ENCODE results near the gene SLC17A3. TPM values are rescaled to one million over a fixed set of nuclear protein-coding genes. Genes with fewer than 3 reads are reported as not detected.

Gene SLC17A3
- total RNA-seq, 1 donor from 2014 or later: 0.23 TPM

DNA sequence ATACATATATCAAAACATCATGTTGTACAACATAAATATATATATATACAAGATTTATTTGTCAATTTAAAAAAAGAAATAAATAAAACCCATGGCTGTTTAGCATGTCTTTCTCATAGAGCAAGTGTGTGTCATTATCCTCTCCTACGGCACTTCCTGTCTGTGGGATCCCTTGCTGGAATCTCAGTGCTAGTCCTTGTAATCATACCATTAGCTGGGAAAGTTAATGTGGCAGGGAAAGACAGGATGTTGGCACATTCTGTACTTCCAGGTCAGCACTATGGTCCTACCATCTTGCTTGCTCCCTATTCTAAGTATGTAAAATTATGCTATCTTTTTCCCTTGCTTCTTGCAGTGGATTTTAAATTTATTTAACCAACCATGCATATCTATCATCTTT, 9.5 kb upstream of the SLC17A3 start:
- H3K27me3 Mint-ChIP-seq (ENCODE audit: unreplicated experiment): no peaks in the 10 kb centered on the region
- no peak overlapping the region for H3K27ac Mint-ChIP-seq (ENCODE audit: unreplicated experiment)
- H3K4me3 Mint-ChIP-seq (ENCODE audit: unreplicated experiment): no peak overlapping the region
- no peaks in the 10 kb centered on the region for H3K4me1 Mint-ChIP-seq (ENCODE audit: unreplicated experiment)
- no peaks in the 10 kb centered on the region for H3K36me3 Mint-ChIP-seq (ENCODE audit: low read depth, unreplicated experiment)
- H3K9me3 Mint-ChIP-seq (ENCODE audit: unreplicated experiment): no peaks in the 10 kb centered on the region
- DNase-seq (ENCODE audit: low spot score): no peak
- no peak for TF ChIP-seq CTCF (IDR thresholded peaks at IDR 0.05; ENCODE audit: unreplicated experiment)

DNA sequence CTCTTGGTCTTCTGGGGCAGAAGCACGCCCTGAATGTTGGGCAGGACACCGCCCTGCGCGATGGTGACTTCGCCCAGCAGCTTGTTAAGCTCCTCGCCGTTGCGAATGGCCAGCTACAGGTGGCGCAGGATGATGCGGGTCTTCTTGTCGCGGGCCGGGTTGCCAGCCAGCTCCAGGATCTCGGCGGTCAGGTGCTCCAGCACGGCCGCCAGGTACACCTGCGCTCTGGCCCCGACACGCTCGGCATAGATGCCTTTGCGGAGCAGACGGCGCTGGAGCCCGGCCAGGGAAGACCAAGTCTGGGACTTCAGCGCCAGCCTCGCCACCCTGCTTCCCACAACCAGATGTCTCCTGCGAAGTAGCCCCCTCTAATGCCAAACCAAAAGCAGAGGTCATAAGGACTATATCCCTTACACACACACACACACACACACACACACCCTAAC, 8.0 kb upstream of the SLC17A3 start:
- H3K9me3 Mint-ChIP-seq (ENCODE audit: unreplicated experiment): no peaks in the 10 kb centered on the region
- no peaks in the 10 kb centered on the region for H3K4me1 Mint-ChIP-seq (ENCODE audit: unreplicated experiment)
- H3K27me3 Mint-ChIP-seq (ENCODE audit: unreplicated experiment): no peaks in the 10 kb centered on the region
- peak; percentile 42 for TF ChIP-seq CTCF (IDR thresholded peaks at IDR 0.05; ENCODE audit: unreplicated experiment)
- H3K27ac Mint-ChIP-seq (ENCODE audit: unreplicated experiment): no peak overlapping the region
- no peaks in the 10 kb centered on the region for H3K36me3 Mint-ChIP-seq (ENCODE audit: low read depth, unreplicated experiment)
- peak overlapping the region; percentile 75 for H3K4me3 Mint-ChIP-seq (ENCODE audit: unreplicated experiment)
- DNase-seq (ENCODE audit: low spot score): peak; percentile 61

DNA sequence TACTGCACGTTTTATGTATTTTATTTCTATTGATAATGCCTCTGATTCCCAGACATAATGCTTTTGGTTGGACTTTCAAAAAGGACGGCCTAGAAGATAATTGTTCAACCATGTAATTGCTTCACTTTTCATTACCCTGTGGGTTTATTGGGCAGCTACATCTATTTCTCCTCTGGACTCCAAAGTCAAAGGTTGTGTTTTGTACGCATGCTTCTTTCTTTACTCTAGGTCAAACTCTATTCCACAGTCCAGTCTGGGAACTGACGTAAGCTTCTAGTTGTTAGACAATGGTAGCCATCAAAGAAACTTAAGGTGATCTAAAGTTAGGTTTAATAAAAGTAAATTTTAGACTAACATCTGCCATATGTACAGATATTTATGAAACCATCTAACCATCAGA, 6.6 kb upstream of the SLC17A3 start:
- Mint-ChIP-seq H3K27ac (ENCODE audit: unreplicated experiment) (no peak overlapping the region), H3K27me3 (ENCODE audit: unreplicated experiment) (no peaks in the 10 kb centered on the region), H3K4me3 (ENCODE audit: unreplicated experiment) (no peak overlapping the region), H3K9me3 (ENCODE audit: unreplicated experiment) (no peaks in the 10 kb centered on the region), H3K4me1 (ENCODE audit: unreplicated experiment) (no peaks in the 10 kb centered on the region), H3K36me3 (ENCODE audit: low read depth, unreplicated experiment) (no peaks in the 10 kb centered on the region)
- no peak for DNase-seq (ENCODE audit: low spot score)
- no peak for TF ChIP-seq CTCF (IDR thresholded peaks at IDR 0.05; ENCODE audit: unreplicated experiment)

DNA sequence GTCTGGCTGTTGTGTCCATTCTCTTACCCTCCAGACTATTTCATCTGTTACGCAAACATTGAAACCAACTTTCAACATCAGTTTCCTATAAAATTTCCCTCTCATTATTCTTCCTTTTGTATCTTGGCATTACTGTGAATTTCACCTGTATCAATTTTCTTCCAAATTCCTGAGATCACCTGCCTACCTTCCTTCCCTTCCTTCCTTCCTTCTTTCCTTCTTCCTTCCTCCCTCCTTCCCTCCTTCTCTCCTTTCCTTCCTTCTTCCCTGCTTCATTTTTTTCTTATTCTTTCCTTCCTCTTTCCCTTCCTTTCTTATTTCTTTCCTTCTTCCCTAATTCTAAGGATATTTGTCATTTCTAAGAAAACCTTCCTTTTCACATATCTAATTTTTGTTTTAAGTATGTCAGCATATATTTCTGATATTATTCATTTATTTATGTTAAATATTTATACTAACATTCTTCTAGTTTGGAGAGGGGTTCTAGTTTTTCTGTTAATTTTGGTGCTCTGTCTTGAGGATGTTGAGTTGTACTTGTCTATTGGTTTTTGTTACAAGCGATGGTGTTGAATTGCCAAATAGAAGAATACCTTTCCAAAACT, 4.8 kb upstream of the SLC17A3 start:
- no peak overlapping the region for H3K27ac Mint-ChIP-seq (ENCODE audit: unreplicated experiment)
- no peaks in the 10 kb centered on the region for H3K36me3 Mint-ChIP-seq (ENCODE audit: low read depth, unreplicated experiment)
- DNase-seq (ENCODE audit: low spot score): no peak
- no peak overlapping the region for H3K4me3 Mint-ChIP-seq (ENCODE audit: unreplicated experiment)
- no peak for TF ChIP-seq CTCF (IDR thresholded peaks at IDR 0.05; ENCODE audit: unreplicated experiment)
- H3K27me3 Mint-ChIP-seq (ENCODE audit: unreplicated experiment): no peaks in the 10 kb centered on the region
- no peaks in the 10 kb centered on the region for H3K9me3 Mint-ChIP-seq (ENCODE audit: unreplicated experiment)
- no peaks in the 10 kb centered on the region for H3K4me1 Mint-ChIP-seq (ENCODE audit: unreplicated experiment)

DNA sequence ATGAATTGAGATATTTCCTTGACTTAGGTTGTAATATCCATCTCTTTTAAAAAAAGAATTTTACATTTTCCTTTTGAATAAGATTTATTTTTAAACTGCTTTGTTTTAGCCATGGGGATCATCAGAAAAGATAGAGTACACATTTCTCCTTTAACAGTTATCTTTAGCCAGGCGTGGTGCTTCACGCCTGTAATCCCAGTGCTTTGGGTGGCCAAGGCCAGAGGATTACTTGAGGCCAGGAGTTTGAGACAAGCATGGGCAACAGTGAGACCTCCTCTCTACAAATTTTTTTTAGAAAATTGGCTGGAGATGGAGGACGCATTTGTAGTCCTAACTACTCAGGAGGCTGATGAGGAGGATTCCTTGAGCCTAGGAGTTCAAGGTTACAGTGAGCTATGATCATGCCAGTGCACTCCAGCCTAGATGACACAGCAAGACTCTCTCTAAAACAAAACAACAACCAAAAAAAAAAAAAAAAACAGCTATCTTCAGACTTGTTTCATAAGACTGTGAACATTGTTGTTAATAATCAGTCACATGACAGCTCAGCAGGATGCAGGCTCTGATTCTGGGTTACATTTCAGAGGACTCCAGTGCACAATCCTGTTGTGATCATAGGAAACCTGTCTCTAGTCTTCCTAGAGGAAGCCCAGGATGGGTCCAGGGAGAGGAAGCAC, 2.0 kb upstream of the SLC17A3 start:
- TF ChIP-seq CTCF (IDR thresholded peaks at IDR 0.05; ENCODE audit: unreplicated experiment): no peak
- Mint-ChIP-seq H3K27me3 (ENCODE audit: unreplicated experiment) (no peaks in the 10 kb centered on the region), H3K36me3 (ENCODE audit: low read depth, unreplicated experiment) (no peaks in the 10 kb centered on the region), H3K9me3 (ENCODE audit: unreplicated experiment) (no peaks in the 10 kb centered on the region), H3K27ac (ENCODE audit: unreplicated experiment) (no peak overlapping the region), H3K4me1 (ENCODE audit: unreplicated experiment) (no peaks in the 10 kb centered on the region), H3K4me3 (ENCODE audit: unreplicated experiment) (no peak overlapping the region)
- DNase-seq (ENCODE audit: low spot score): no peak
